ENCODE data around the gene SST.

- TF ChIP-seq CTCF (conservative IDR thresholded peaks at IDR 0.05 in 1 of 2, IDR thresholded peaks at IDR 0.05 in 1 of 2; ENCODE audit: extremely low read depth in 1 of 2, insufficient read depth in 1 of 2, low read depth in 1 of 2, low read length in 2 of 2) (no peak), EZH2 (IDR thresholded peaks at IDR 0.05; ENCODE audit: borderline replicate concordance, low read length) (no peak)
Observed at GRCh38 chr3:187713504-187713903, 43.3 kb upstream of the SST start.
